HG03520 (cell line): ENCODE data around the gene GKAP1.
A peak's percentile ranks its signal among the peaks of the same experiment; 100 is the strongest.
"Not testable (repeated sequence)": the region's sequence is repeated elsewhere in the genome, so short reads cannot be mapped to it uniquely, and the experiment has no call there.

Experiments used
- ATAC-seq: cut with Tn5 transposase; IDR thresholded peaks from one replicate; pipeline ENCODE4 v1.9.1; 2021; ENCODE audit warnings: mild to moderate bottlenecking, moderate library complexity; ENCODE audit not compliant: unreplicated experiment

Gene GKAP1

DNA sequence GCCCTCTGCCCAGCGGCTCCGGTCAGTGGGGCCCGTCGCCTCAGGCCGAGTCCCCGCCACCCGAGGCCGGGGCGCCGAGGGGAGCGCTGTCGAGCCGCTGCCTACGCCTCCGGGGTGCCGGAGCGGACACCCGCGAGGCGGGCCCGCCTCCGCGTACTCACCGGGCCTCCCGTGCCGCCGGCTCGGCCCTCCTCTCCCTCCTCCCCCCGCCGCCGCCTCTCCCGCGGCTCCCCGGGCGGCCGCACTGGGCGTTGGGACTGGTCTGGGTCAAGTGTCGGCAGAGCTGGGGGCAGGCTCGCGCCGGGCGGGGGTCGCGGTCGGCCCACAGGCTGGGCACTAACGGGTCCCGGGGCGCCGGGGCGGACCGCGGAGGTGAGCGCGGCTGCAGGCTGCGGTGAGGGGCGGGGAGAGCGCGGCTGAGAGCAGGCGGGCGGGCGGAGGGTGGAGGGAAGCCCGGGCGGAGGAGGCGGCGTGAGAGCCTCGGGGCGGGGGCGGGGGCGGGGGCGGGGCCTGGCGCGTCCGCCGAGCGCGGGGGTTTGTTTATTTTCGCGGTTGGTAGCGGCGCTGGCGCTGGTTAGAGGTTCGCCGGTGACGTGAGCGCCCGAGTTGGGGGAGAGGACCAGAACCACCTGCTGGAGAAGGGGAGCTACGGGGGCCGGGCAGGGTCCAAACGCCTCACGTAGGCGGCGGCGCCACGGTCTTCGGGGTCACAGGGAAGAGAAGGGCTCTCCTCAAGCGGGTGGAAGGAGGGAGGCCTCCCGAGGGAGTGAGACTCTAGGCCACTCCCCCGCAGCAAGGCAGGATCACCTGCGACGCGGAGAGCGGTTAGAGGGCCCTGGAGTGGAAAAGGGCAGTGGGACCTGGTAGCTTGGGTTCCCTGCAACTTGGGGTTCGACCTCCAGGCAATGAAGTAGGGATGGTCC is at the start of gene GKAP1:
Gene GKAP1, minus strand, starts transcription at position 414 of the 923 bp plus-strand sequence. CDS start 11,252 bp downstream, outside the sequence.
- ATAC-seq = peak; percentile 72

GRCh38 chr9:83849895-83850294 is 32.3 kb upstream of the GKAP1 start:
- ATAC-seq = not testable (repeated sequence)

DNA sequence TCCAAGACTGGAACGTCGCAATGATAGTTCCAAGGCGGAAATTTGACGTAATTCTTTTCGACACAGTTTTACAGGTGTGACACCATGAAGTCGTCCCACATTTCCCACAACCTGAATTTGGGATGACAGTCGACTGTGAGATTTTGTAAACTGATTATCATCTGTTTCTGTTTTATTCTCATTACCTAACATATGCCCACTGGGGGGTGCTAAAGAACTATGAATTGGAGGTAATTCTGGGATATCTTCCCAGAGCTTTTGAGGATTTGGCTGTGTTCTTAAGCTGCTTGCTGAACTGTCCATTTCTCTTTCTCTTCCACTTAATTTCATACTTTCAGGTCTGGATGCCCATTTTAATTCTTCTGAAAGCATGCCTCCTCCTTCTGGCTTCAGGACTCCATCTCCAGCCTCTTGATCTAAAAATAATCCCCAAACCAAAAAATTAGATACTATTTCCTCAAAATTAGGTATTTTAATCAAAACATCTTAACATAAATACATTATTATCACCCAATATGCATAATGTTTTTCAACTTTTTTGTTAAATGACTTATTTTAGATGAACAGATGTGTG is 19.6 kb upstream of the GKAP1 start:
- not testable (repeated sequence) for ATAC-seq

DNA sequence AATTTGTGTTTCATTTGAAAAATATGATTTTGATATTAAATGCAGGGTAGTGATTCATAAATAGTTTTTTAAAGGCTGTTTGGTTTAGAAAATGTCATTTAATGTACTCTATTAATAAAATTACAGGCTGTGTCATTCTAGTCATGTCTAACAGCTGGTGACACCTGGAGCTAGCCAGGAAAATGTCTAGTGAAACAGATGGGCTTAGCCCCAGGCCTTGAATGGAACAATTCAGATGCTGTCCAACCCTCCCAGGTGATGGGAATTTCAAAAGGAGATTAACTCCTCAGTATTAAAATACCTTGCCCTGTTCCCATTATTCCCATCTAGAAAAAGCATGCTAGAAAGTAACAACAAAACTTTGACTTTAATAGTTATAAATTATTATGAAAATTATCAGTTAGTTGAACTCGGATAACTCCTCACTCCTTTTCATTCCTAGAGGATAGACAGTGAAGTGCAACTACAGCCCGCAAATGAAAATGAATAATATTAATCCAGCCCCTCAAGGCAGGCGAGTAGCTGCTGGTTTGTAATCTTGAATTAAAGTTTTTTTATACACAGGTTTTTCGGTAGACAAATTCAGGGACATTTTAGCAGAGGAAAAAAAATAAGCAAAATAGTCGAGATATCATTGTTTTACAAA is 13.0 kb upstream of the GKAP1 start:
- ATAC-seq = not testable (repeated sequence)

DNA sequence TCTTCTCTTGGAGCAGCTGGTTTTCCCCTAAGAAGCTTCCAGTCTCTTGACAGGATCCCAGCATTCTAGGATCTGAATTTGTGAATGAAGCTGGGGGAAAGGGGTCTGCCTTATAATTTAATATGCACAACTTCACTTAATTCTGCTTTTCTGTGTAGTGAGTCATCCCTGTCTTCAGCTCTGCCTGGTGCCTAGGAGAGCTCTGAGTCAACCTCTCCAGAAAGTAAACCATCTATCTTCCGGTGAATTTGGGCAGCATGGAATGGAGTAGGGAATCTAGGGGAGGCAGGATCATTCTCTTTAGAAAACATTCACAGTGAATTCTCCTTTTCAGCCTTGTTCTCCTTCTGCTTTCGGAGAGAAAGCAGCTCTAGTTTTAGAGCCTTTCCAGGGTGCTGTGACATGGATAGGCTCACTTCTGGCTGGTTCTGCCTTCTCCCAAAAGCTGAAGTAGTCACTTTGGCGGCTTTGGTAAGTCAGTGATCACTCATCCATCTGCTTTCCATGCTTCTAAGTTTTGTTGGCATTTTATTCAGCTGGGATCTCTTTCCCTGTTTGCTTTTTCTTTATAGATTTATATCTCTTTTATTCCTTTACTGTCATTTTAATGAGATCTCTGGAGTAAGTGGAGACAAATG is 7.5 kb upstream of the GKAP1 start:
- not testable (repeated sequence) for ATAC-seq

DNA sequence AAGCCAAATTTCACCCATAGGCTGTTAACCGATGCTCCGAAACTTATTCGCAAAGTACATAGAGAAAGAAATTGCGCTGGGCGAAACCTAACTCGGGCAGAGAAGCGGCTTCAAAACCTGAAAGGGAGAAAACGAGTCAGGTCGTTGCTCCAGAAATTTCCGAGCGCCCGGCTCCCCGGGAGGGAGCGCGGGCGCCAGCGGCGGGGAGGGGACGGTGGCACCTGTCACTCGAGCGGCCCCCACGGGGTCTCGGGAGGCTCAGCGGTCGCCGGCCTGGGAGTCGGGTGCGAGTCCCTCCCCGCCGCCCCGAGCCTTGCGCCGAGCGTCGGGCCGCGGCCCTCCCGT is 586 bp downstream of the GKAP1 start:
- ATAC-seq = not testable (repeated sequence)

DNA sequence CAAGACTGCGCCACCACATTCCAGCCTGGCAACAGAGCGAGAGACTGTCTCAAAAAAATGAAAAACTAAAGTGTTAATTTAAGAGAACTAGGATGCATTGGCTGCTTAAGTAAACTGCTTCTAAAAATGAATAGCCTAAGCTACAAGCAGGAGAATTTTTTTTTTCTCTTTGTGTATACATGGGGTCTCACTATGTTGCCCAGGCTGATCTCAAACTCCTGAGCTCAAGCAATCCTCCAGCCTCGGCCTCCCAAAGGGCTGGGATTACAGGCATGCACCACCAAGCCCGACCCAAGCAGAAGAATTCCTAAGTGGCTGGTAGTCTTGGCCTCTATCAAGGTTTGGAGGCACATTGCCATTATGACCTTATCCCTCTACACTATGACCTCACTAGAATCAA is 2.4 kb downstream of the GKAP1 start:
- ATAC-seq = not testable (repeated sequence)

DNA sequence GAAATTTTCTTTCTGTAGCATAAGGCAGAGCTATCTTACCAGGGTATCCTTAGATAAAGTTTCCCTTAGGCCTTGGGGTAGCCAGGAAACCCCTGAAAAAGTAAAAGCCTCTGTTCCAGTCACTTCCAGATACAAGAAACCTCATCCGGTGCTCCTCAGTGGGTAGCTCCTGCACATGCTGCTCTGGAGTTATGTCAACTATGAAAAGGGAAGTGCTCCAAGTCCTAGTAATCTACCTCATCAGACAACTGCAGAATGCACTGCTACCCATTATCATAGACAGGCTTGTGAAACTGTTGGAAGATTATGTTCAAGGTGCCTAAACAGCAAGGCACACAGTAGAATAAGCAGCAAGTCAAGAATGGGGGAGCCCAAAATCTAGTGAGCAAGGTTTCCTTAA is 8.4 kb downstream of the GKAP1 start:
- ATAC-seq = not testable (repeated sequence)

DNA sequence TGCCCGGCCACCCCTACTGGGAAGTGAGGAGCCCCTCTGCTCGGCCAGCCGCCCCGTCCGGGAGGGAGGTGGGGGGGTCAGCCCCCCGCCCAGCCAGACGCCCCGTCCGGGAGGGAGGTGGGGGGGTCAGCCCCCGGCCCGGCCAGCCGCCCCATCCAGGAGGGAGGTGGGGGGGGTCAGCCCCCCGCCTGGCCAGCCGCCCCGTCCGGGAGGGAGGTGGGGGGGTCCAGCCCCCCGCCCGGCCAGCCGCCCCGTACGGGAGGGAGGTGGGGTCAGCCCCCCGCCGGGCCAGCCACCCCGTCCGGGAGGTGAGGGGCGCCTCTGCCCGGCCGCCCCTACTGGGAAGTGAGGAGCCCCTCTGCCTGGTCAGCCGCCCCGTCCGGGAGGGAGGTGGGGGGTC is 13.1 kb downstream of the GKAP1 start:
- not testable (repeated sequence) for ATAC-seq

DNA sequence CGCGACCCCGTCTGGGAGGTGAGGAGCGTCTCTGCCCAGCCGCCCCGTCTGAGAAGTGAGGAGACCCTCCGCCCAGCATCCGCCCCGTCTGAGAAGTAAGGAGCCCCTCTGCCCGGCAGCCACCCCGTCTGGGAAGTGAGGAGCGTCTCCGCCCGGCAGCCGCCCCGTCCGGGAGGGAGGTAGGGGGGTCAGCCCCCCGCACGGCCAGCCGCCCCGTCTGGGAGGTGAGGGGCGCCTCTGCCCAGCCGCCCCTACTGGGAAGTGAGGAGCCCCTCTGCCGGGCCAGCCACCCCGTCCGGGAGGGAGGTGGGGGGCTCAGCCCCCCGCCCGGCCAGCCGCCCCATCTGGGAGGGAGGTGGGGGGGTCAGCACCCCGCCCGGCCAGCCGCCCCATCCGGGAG is 13.6 kb downstream of the GKAP1 start:
- ATAC-seq = not testable (repeated sequence)

DNA sequence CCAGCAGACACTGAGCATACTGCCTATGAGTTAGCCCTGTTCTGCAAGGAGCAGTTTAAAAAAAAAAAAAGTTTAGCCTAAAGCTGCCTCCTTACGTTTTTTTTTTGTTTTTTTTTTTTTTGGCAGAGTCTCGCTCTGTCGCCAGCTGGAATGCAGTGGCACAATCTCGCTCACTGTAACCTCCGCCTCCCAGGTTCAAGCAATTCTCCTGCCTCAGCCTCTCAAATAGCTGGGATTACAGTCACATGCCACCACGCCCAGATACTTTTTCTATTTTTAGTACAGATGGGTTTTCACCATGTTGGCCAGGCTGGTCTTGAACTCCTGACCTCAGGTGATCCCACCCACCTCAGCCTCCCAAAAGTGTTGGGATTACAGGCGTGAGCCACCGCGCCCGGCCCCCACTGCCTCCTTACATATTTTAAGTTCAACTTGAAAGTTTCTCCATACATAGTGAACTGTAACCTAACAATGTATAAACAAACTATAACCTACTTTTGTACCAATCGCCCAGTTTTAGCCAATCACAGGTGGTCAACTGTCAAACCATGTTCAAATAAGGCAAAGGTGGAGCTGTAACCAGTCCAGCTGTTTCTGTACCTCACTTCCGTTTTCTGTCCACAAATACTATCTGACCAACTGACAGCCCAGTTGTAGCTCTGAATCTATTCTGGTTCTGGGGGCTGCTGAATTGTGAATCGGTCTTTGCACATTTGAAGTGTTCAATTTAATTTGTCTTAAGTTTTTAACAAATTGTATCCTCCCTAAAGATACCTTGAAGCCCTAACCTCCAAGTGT is 17.1 kb downstream of the GKAP1 start:
- no peak for ATAC-seq

GRCh38 chr9:83794051-83794450 is 23.5 kb downstream of the GKAP1 start:
- ATAC-seq = no peak

GRCh38 chr9:83792746-83793145 is 24.8 kb downstream of the GKAP1 start:
- no peak for ATAC-seq

DNA sequence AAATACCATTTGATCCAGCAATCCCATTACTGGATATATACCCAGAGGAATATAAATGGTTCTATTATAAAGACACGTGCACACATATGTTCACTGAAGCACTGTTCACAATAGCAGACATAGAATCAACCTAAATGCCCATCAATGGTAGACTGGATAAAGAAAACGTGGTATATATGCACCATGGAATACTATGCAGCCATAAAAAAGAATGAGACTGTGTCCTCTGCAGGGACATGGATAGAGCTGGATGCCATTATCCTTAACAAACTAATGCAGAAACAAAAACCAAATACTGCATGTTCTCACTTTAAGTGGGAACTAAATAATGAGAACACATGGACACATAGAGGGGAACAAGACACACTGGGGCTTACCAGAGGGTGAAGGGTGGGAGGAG is 39.4 kb downstream of the GKAP1 start:
- ATAC-seq = no peak

DNA sequence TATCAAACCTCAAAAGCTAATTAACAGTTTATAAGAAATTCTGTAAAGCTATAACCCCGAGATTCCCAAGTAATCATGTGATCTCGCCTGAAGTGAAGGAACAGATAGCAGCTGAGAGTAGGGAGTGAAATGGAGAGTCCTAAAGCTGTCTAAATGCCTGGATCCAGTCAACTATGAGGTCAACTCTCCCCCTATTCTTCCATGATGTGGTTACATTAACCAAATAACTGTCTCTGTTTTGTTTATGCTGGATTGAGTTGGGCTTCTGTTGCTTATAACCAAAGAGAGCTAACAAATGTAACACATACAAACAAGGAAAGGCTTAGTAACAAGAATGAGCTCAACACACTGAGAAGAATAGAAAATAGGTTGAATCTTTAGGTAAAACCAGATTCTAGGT is 41.6 kb downstream of the GKAP1 start:
- no peak for ATAC-seq

- ATAC-seq = no peak
Observed at GRCh38 chr9:83772860-83773259, 44.7 kb downstream of the GKAP1 start.

DNA sequence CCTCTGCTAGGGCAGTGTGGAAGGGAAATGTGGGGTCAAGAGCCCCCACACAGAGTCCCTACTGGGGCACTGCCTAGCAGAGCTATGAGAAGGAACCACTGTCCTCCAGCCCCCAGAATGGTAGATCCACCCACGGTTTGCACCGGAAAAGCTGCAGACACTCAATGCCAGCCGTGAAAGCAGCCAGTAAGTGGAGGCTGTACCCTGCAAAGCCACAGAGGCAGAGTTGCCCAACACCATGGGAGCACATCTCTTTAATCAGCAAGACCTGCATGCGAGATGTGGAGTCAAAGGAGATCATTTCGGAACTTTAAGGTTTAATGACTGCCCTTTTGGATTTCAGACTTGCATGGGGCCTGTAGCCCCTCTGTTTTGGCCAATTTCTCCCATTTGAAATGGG is 52.2 kb downstream of the GKAP1 start:
- no peak for ATAC-seq

DNA sequence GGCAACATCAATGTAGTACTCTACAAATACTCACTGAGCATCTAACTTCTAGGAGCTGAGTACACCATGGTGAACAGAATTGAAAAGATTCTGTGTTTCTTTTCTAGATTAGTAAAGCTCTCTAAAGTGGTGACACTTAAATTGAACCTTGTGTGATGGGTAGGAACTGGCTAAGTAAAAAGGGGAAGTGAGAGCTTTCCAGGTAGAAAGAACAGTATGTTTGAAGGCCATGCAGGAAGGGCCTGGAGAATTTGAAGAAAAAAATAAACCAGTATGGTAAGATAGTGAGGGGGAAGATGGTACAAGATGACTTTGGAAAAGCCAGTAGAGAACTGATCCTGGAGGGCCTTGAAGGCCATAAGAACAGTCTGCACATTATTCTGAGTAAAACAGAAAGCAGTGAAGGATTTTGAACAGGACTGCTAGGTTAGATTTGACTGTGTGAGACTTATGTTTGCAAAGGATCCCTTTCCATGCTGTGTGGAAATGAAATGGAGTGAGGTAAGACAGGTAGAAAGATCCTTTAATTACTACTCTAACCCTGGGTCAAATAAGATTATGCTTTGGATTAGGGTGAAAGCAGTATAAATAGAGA is 63.1 kb downstream of the GKAP1 start:
- peak; percentile 79 for ATAC-seq

- no peak for ATAC-seq
Observed at GRCh38 chr9:83749706-83750105, 67.9 kb downstream of the GKAP1 start.

GRCh38 chr9:83744206-83744605 is 73.4 kb downstream of the GKAP1 start:
- no peak for ATAC-seq
